ENCODE data around the gene RASEF. TPM values are rescaled to one million over a fixed set of nuclear protein-coding genes. Genes with fewer than 3 reads are reported as not detected.
A peak's percentile ranks its signal among the peaks of the same experiment; 100 is the strongest.

Gene RASEF
- total and polyA plus RNA-seq, 2 of the 13 experiments (the other 11 are each of a cell fraction or from before 2014, with no cell fraction given), result 0.07 TPM; not detected in 1

DNA sequence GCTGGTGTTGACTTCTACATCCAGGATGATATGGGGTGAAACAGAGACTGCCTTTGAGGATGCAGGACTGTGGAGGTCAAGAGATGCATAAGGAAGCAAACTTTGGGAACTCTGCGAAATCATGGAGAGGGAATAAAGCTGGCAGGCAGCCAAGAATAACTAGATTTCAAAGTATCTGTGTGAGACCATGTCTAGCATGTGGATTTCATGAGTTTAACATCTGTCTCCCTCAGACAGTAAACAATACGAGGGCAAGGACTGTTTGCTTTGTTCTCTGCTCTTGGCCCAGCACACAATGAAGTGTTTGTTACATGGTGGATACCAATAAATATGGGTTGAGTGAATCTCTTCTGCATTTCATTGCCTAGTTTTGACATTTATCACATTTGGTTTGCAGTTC, 71.3 kb downstream of the RASEF start (continued):
- TF ChIP-seq ZNF841 (CRISPR knock-in tag; IDR thresholded peaks at IDR 0.05; ENCODE audit: borderline replicate concordance), result no peak
- TF ChIP-seq, protein P1, sequence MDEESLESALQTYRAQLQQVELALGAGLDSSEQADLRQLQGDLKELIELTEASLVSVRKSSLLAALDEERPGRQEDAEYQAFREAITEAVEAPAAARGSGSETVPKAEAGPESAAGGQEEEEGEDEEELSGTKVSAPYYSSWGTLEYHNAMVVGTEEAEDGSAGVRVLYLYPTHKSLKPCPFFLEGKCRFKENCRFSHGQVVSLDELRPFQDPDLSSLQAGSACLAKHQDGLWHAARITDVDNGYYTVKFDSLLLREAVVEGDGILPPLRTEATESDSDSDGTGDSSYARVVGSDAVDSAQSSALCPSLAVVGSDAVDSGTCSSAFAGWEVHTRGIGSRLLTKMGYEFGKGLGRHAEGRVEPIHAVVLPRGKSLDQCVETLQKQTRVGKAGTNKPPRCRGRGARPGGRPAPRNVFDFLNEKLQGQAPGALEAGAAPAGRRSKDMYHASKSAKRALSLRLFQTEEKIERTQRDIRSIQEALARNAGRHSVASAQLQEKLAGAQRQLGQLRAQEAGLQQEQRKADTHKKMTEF (CRISPR knock-in tag; IDR thresholded peaks at IDR 0.05), result peak; percentile 29; the same call in 1 of the 2 replicates
- TF ChIP-seq, protein P2, sequence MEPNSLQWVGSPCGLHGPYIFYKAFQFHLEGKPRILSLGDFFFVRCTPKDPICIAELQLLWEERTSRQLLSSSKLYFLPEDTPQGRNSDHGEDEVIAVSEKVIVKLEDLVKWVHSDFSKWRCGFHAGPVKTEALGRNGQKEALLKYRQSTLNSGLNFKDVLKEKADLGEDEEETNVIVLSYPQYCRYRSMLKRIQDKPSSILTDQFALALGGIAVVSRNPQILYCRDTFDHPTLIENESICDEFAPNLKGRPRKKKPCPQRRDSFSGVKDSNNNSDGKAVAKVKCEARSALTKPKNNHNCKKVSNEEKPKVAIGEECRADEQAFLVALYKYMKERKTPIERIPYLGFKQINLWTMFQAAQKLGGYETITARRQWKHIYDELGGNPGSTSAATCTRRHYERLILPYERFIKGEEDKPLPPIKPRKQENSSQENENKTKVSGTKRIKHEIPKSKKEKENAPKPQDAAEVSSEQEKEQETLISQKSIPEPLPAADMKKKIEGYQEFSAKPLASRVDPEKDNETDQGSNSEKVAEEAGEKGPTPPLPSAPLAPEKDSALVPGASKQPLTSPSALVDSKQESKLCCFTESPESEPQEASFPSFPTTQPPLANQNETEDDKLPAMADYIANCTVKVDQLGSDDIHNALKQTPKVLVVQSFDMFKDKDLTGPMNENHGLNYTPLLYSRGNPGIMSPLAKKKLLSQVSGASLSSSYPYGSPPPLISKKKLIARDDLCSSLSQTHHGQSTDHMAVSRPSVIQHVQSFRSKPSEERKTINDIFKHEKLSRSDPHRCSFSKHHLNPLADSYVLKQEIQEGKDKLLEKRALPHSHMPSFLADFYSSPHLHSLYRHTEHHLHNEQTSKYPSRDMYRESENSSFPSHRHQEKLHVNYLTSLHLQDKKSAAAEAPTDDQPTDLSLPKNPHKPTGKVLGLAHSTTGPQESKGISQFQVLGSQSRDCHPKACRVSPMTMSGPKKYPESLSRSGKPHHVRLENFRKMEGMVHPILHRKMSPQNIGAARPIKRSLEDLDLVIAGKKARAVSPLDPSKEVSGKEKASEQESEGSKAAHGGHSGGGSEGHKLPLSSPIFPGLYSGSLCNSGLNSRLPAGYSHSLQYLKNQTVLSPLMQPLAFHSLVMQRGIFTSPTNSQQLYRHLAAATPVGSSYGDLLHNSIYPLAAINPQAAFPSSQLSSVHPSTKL (CRISPR knock-in tag; IDR thresholded peaks at IDR 0.05), result peak; percentile 86
- TF ChIP-seq RARA (CRISPR knock-in tag; IDR thresholded peaks at IDR 0.05), result peak; percentile 50; the same call in 1 of the 2 replicates
- TF ChIP-seq RFXANK (CRISPR knock-in tag; IDR thresholded peaks at IDR 0.05), result no peak
- no peak for TF ChIP-seq ZNF446 (CRISPR knock-in tag; IDR thresholded peaks at IDR 0.05)
- TF ChIP-seq ARHGAP35 (CRISPR knock-in tag; IDR thresholded peaks at IDR 0.05; ENCODE audit: borderline replicate concordance), result no peak
- no peak for TF ChIP-seq GTF3A (CRISPR knock-in tag; conservative IDR thresholded peaks at IDR 0.05)
- no peak for TF ChIP-seq ZSCAN9 (CRISPR knock-in tag; IDR thresholded peaks at IDR 0.05; ENCODE audit: borderline replicate concordance)
- TF ChIP-seq FOXK1 (CRISPR knock-in tag; IDR thresholded peaks at IDR 0.05; ENCODE audit: borderline replicate concordance, low read depth), result peak; percentile 42; the same call in 1 of the 2 replicates
- TF ChIP-seq ZSCAN31 (CRISPR knock-in tag; IDR thresholded peaks at IDR 0.05; ENCODE audit: low read depth), result no peak
- TF ChIP-seq, protein P3, sequence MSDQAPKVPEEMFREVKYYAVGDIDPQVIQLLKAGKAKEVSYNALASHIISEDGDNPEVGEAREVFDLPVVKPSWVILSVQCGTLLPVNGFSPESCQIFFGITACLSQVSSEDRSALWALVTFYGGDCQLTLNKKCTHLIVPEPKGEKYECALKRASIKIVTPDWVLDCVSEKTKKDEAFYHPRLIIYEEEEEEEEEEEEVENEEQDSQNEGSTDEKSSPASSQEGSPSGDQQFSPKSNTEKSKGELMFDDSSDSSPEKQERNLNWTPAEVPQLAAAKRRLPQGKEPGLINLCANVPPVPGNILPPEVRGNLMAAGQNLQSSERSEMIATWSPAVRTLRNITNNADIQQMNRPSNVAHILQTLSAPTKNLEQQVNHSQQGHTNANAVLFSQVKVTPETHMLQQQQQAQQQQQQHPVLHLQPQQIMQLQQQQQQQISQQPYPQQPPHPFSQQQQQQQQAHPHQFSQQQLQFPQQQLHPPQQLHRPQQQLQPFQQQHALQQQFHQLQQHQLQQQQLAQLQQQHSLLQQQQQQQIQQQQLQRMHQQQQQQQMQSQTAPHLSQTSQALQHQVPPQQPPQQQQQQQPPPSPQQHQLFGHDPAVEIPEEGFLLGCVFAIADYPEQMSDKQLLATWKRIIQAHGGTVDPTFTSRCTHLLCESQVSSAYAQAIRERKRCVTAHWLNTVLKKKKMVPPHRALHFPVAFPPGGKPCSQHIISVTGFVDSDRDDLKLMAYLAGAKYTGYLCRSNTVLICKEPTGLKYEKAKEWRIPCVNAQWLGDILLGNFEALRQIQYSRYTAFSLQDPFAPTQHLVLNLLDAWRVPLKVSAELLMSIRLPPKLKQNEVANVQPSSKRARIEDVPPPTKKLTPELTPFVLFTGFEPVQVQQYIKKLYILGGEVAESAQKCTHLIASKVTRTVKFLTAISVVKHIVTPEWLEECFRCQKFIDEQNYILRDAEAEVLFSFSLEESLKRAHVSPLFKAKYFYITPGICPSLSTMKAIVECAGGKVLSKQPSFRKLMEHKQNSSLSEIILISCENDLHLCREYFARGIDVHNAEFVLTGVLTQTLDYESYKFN (CRISPR knock-in tag; conservative IDR thresholded peaks at IDR 0.05), result 0 out of 2 replicates have a peak, but pooled peaks have one; percentile 27
- TF ChIP-seq MAFG (CRISPR knock-in tag; IDR thresholded peaks at IDR 0.05), result no peak
- no peak for TF ChIP-seq POLR2AphosphoS5 (IDR thresholded peaks at IDR 0.05; ENCODE audit: low read depth, low read length)
- TF ChIP-seq CCDC6 (CRISPR knock-in tag; IDR thresholded peaks at IDR 0.05), result no peak
- TF ChIP-seq SP4 (CRISPR knock-in tag; IDR thresholded peaks at IDR 0.05), result no peak
- peak; percentile 69 for TF ChIP-seq FOXA3 (CRISPR knock-in tag; IDR thresholded peaks at IDR 0.05)
- no peak for TF ChIP-seq ZNF543 (CRISPR knock-in tag; IDR thresholded peaks at IDR 0.05)
- TF ChIP-seq, protein P4, sequence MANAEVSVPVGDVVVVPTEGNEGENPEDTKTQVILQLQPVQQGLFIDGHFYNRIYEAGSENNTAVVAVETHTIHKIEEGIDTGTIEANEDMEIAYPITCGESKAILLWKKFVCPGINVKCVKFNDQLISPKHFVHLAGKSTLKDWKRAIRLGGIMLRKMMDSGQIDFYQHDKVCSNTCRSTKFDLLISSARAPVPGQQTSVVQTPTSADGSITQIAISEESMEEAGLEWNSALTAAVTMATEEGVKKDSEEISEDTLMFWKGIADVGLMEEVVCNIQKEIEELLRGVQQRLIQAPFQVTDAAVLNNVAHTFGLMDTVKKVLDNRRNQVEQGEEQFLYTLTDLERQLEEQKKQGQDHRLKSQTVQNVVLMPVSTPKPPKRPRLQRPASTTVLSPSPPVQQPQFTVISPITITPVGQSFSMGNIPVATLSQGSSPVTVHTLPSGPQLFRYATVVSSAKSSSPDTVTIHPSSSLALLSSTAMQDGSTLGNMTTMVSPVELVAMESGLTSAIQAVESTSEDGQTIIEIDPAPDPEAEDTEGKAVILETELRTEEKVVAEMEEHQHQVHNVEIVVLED (CRISPR knock-in tag; IDR thresholded peaks at IDR 0.05; ENCODE audit: borderline replicate concordance), result no peak

Data from HepG2 (cell line).